Muscle of back (tissue), 13 donors: ENCODE data around the gene STC2. TPM values are rescaled to one million over a fixed set of nuclear protein-coding genes. Genes with fewer than 3 reads are reported as not detected.
"Not testable (repeated sequence)": the region's sequence is repeated elsewhere in the genome, so short reads cannot be mapped to it uniquely, and the experiment has no call there.

Source experiments
- DNase-seq, 3 donors: peaks; one replicate each; pipeline versions ENCODE4 v3.0.0 to v3.0.0-alpha.2; 2013
- long read RNA-seq, 9 donors: transcript quantifications; one replicate each; lab custom pipeline, GENCODE V29; 2026
- polyA plus RNA-seq, 10 donors: library from polyadenylated mRNA; unstranded; fragments of 120-200 nt; gene quantifications; one replicate each; pipeline ENCODE4 v1.2.1, GENCODE V29; 2013; ENCODE audit not compliant: insufficient read length in 10 of 10

STC2 gene, protein sequence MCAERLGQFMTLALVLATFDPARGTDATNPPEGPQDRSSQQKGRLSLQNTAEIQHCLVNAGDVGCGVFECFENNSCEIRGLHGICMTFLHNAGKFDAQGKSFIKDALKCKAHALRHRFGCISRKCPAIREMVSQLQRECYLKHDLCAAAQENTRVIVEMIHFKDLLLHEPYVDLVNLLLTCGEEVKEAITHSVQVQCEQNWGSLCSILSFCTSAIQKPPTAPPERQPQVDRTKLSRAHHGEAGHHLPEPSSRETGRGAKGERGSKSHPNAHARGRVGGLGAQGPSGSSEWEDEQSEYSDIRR
- 10 to 100 TPM in 1 of 10 donors, 1 to 10 TPM in 9; 3.4 to 11.0 (median 6.4) TPM for polyA plus RNA-seq
- long read RNA-seq, donor 1, full-length matches to known transcripts, result 5 of 5 reads
- long read RNA-seq, donor 1, partial matches to known transcripts, result 0 of 5 reads
- long read RNA-seq, donor 1, other reads (novel, unspliced or antisense), result 0 of 5 reads
- long read RNA-seq, donor 2, full-length matches to known transcripts, result 4 of 4 reads
- long read RNA-seq, donor 2, partial matches to known transcripts, result 0 of 4 reads
- long read RNA-seq, donor 2, other reads (novel, unspliced or antisense), result 0 of 4 reads
- long read RNA-seq, donor 3, result 0 reads
- long read RNA-seq, donor 4, full-length matches to known transcripts, result 2 of 2 reads
- long read RNA-seq, donor 4, partial matches to known transcripts, result 0 of 2 reads
- long read RNA-seq, donor 4, other reads (novel, unspliced or antisense), result 0 of 2 reads
- long read RNA-seq, donor 5, full-length matches to known transcripts, result 7 of 7 reads
- long read RNA-seq, donor 5, partial matches to known transcripts, result 0 of 7 reads
- long read RNA-seq, donor 5, other reads (novel, unspliced or antisense), result 0 of 7 reads
- long read RNA-seq, donor 6, full-length matches to known transcripts, result 5 of 5 reads
- long read RNA-seq, donor 6, partial matches to known transcripts, result 0 of 5 reads
- long read RNA-seq, donor 6, other reads (novel, unspliced or antisense), result 0 of 5 reads
- long read RNA-seq, donor 7, full-length matches to known transcripts, result 4 of 4 reads
- long read RNA-seq, donor 7, partial matches to known transcripts, result 0 of 4 reads
- long read RNA-seq, donor 7, other reads (novel, unspliced or antisense), result 0 of 4 reads
- long read RNA-seq, donor 8, full-length matches to known transcripts, result 7 of 7 reads
- long read RNA-seq, donor 8, partial matches to known transcripts, result 0 of 7 reads
- long read RNA-seq, donor 8, other reads (novel, unspliced or antisense), result 0 of 7 reads
- long read RNA-seq, donor 9, full-length matches to known transcripts, result 1 of 1 reads
- long read RNA-seq, donor 9, partial matches to known transcripts, result 0 of 1 reads
- long read RNA-seq, donor 9, other reads (novel, unspliced or antisense), result 0 of 1 reads

DNA sequence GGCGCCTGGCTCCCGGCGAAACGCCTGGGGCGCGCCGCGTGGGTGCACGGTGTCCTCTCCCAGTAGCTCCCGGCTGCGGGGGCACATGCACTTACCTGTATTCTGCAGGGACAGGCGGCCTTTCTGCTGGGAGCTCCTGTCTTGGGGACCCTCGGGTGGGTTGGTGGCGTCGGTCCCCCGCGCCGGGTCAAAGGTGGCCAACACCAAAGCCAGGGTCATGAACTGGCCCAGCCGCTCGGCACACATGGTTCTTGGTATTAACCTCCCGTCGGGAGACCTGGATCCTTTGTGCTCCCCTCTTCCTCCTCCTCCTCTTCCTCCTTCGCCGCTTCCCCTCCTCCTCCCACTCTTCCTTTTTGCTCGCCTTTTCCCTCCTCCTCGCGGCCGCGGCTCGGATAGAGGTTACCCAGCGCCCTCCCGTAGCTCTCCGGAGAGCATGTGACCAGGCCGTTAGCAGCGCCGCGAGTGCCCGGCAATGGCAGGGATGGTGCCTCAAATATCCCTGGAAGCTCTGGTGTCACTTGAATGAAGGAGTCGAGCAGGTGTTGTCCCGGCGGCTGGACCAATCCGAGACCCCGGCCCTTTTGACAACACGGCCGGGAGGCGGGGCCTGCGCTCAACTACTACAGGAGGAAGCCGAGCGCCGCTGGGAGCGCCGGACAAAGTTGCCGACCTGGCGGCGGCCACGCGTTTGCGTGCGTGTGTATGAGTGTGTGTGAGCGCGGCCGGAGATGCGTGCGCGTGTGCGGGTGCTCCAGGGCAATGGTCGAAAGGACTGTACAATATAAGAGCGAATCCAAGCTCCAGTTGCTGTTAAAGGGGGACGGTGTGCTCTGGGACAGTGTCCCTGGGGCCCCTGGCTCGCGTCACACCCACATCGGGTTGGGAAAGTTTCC lies at the start of gene STC2:
STC2 (minus strand) TSS at position 467 of the 896 bp plus-strand sequence; CDS start at position 246, 221 bp downstream.
- peak; percentile 82 to 93 (median 91) for DNase-seq

DNA sequence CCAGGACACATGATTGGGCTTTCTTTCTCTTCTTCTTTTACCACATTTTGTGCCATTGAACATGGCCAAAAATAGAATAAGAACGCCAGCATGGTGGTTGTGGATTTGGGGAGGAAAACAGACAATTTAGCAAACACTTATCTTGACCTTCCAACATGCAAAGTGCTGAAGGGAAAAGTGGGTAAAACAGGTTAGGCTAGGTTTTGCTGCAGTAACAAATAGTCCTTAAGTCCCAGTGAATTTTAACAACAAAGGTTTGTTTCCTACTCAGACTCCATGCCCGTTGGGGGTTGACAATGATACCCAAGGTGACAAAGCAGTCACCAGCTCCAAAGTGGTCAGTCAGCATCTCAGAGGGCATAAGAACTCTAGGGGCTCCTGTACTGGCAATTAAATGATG lies 43.2 kb upstream of the STC2 start:
- DNase-seq, result no peak

DNA sequence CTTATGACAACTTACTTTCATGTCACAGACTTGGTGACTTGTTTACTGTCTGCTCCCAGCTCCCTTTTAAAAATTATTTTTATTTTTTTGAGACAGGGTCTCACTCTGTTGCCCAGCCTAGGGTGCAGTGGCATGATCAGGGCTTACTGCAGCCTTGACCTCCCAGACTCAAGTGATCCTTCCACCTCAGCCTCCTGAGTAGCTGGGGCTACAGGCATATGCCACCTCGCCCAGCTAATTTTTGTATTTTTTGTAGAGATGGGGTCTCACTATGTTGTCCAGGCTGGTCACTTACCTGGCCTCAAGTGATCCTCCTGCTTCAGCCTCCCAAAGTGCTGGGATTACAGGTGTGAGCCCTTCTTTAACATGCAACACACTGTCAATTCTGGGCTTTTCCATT lies 35.2 kb upstream of the STC2 start:
- DNase-seq, result not testable (repeated sequence)

DNA sequence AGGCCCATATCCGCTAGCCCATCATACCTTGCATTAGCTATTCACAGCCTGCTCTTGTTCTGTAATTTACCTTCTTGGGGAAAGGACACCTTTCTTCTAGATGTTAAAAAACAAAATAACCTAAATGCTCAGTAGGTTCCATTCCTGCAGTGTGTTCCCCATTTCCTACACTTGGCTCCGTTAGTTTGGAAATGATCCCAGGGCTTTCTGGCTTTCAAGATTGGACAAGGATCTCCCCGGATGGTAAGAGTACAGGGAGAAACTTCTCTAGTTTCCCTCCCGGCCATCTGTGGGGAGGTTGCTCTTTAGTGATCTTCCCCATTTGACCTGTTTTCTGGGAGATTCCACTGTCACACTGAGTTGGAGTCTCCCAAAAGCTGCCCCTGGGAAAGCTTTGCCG lies 27.3 kb upstream of the STC2 start:
- DNase-seq, result peak in 1 of 3 donors; percentile 48

DNA sequence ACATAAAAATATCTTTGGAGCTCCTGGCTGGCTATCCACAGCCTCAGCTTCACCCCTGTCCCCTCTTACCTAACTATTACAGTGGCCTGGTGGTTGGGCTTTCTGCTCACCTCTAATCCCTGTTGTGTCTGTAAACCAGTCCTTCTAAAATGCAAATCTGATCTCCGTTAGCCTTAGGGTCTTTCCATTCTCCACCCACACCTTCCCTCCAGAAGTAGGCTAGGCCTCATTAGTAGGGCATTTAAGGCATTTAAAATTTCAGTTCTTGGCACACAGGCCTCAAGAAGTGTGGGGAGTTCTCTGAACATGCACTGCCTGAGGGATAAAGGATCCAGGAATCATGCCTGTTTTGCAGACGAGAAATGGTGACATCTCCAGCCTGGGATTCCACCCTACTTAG lies 26.4 kb upstream of the STC2 start:
- no peak for DNase-seq

DNA sequence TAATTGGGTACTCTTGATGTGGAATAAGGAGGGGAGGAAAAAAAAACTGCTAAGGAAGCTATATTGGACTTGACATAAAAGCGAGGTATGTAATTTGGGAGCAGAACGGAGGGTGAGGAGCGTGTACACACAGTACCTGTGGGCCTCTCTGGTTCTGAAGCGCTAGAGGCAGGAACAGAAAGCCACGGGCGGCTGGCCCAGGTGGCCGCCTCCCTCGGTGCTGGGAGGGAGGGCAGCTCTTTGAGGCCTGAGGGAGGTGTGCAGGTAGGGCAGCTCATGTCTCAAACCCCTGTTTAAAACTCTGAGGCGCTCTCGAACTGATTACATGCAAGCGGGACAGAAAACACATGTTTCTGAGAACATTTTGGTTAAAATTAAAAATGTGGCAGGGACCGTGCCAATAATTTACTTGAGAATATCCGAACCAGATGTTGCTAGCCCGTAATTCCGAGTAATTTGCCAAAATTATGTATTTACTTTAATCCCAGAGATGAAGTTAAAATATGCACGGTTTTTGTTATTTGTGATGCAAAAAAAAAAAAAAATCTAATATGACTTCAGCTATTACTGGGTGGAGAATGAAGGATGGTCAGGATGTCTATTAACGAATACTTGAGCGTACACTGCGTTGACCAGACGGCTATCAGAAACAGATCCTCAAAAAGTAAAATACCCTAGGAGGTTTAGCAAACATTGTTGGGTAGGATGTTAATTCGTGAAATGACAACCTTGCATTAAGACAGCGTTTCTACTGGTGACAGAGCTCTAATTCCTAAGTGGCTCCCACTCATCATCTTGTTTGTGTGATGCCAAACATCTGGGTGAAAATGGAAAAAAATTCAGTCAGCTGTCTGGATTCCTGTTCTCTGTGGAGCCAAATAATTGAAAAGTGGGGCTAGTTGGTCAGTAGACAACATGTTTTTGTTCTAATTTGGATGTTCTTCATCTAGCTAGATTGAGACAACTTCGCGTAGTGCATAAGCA lies 24.4 kb upstream of the STC2 start:
- peak in 1 of 3 donors; percentile 69 for DNase-seq

DNA sequence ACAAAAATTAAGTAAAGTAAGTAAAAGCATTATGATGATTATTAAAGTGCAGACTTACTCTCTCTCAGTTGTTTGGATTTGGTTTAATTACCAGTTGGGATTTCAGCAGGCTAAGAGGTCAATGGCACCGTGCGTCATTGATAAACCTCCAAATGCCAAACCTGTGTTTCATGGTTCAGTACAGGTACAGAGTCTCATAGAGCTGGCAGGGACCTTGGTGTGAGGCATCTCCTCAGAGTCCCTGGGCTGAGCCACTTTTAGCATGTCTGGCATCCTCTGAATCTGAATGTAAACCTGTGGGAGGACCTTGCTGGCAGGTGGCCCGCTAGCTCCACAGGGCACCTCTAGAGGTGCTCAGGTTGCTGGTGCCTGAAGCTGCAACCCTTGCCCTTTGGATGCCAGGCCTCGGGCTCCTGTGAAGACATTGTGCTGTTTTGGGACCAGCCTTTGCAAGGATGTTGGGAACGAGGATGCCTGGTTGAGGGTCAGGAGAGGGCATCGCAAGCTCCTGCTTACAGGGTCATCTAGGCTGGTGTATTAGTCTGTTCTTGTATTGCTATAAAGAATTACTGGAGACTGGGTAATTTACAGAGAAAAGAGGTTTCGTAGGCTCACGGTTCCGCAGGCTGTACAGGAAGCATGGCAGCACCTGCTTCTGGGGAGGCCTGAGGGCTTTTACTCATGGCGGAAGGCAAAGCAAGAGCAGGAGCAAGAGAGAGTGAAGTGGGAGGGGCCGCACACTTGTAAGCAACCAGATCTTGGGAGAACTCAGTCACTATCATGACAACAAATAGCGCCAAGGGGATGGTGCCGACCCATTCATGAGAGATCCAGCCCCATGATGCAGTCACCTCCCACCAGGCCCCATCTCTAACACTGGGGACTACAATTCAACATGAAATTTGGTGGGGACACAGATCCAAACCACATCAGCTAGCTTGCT lies 14.9 kb upstream of the STC2 start:
- no peak for DNase-seq

DNA sequence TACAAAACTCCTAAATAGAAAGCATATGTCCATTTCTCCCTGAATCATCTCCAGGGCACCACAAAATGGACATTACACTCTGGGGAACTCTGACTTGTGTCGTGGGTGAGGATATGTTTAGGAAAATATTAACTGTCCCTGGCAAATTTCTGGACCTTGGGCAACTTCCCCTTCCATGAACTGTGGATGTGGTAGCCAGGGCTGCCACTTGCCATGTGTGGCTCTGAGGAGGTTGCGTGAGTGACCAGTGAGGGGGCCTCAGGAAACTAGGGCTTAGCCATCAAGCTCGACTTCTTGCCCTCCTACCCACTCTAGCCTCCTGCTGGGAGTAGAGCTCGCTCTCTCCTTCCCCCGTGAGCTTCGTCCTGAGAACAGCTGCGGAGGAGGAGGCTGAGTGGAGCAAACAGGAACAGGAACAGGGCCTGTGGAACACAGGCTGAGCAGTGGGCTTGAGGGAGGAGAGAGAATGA lies 13.8 kb upstream of the STC2 start:
- DNase-seq, result peak in 1 of 3 donors; percentile 32

DNA sequence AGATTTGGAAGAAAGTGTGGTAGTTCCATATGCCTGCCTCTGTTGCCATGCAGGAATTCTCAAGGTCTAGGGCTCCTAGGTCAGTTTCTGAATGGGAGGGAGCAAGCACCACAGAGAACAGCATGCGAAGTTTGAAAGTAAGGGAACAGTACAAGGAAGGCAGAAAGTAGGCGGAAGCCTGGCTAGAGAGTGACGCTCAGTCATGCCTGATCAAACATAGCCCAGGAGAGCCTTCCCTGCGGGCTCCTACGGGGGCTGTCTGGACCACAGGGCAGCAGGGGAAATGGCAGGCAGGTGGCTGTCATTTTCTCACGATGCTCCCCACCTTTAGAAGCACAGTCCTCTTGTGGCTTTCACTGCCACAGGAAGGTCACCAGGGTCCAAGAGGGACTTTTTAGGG lies 12.8 kb upstream of the STC2 start:
- DNase-seq, result no peak

DNA sequence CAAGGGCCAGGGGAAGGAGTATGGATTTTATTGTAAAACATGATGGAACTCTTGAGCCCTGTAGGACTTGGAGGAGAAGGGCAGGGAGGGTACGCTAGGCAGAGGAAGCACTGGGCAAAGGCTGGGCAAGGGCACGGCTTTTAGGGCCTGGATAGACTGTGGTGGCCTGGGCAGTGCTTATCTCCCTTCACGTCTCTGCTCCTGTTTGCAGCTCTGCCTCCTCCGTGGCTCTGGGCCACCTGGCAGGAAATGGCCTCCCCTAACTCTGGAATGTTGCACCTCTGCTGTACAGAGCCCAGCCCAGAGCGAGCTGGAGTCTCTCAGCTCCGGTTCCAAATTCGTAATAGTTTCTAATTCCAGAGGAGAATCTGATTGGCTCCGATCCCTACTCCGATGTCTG lies 12.2 kb upstream of the STC2 start:
- DNase-seq, result no peak

DNA sequence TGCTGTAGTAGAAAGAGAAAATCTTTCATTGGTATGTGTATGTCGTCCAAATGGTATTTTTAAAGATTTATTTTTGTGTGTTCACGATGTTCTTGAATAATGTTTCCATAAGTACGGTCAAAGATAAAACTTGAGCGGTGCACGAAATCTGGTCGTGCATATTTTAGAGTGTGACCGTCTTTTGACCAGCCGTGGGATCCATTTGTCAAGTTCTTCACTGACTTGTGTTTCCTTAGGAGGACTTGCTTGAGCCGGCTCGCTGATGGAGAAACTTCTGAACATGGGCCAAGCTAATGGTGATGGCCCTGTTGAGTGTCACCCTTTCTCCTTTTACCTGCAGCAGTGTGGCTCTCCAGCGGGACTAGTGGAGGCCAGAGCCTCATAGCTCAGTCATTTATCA lies 11.1 kb upstream of the STC2 start:
- DNase-seq, result no peak

DNA sequence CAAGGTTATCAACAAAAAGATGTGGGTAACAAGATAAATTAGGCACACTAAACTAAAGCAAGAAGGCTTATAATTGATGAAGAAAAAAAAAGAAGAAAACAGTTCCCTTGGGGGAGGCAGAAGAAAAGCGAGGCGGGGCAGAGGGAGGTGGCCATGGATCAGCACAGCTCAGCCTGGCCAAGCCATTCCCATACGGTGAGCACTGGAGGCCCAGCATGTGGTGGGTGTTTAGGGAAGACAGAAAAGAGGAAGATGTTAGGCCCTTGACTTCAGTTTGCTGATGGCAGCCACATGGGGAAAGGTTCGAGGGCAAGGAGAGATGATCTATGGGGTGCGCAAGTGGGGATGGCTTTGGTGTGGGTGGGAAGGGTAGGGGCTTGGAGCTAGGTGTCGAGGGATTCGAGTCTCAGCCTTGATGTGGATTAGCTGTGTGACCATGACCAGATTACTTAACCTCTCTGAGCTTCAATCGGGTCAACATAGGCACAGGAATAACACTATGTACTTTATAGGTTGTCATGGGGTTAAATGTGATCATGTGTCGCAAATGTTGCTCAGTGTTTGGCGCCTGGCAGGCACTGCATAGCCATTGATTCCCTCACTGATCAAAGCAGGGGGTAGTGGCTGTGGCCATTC lies 10.3 kb upstream of the STC2 start:
- no peak for DNase-seq

DNA sequence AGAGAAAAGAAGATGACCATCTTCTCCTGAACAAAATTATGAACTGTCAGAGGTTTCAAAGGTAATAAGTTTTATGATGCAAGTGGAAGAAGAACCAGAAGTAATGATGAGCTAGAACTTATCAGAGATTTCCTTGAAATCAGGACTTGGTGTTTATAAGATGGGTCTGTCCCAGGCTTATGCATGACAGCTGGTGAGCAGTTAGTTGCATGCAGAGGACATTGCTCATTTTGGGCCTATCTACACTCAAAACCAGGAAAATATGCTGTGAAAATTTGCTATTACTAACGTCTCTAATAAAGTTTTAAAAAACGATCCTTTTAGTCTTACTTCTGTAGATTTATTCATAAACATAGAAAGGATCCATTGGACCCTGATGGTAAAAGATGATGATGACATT lies 6.6 kb upstream of the STC2 start:
- DNase-seq, result no peak

DNA sequence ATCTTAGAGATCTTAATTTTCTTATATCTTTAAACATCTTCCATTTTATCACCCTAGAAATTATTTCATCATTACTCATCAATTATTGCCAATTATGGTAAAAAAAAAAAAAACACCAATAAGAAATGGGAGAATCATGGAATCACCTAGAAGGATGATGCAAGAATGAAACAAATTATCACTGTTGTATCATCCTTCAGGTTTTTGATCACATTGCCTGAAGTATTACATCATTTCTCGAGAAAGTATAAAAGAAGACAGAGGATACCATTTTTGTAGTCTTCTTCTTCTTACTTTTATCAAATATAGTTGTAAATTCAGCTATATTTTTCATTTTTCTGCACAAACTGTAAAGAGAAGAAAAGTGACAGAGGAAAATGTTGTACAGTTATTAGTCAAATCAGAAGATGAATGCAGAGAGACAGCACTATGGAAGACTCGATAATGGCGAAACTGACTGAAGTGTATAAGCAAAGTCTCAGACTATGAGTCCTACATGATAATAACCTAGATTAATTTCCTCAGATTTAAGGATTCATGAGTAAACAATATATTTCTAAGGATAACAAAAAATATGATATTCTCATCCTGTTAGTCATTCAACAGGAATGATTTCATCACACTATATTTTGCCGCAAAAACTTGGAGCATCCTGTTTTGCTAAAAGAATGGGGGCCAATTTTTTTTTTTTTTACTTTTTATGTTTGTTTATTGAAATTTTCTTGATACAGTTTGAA lies 5.9 kb upstream of the STC2 start:
- DNase-seq, result no peak

DNA sequence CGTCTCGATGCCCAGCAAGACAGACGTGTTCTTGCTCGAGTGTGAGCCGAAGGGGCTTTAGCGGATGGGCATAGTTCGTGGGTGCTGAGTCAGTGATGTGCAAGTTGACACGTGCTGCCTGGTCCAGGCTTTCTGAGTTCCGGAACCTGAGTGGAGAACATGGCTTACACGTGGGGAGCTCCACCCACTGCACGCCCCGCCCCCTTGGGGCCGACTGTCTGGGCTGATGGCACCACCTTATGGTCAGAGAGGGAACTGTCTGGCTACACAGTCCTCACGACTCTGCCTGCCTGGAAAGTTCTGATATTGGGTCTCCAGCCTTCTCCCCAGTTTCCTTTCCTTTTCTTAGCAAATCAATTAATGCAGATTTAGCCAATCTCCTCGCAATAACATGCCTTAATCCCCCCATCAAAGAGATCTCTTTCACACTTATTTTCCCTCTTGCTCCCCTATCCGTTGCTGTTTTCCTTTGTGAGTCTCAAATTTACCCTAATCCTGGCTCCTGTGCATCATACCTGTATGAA lies 3.8 kb upstream of the STC2 start:
- peak; percentile 75 to 89 (median 83) for DNase-seq

DNA sequence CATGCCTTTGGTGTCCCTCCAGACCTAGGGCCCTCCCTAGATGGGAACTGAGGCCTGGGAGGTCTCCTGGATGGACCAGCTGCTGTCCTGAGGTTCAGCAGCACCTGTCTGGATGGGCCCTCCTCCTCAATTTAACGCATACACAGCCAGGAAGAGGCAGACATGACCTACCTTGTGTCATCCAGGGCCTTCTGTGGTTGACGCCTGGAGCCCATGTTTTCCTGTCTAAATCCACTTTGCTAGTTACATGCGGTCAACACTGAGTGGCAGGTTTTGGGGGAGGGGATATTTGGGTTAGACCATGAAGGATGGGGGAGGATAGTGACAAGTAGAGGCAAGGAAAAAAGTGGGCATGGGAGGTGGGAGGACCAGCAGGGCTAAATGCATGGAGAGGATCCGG lies 3.1 kb upstream of the STC2 start:
- DNase-seq, result no peak
